Liver (tissue), 2 donors: ENCODE results near the gene UPF3B.
"Not testable (repeated sequence)": the region's sequence is repeated elsewhere in the genome, so short reads cannot be mapped to it uniquely, and the experiment has no call there.

Source experiments
- ATF3 ChIP-seq: IDR thresholded peaks from 2 replicates; pipeline ENCODE4 v1.6.1; 2016; ENCODE audit warnings: antibody characterized with exemption
- EGR1 ChIP-seq, 2 donors: IDR thresholded peaks; 2 replicates each; pipeline ENCODE4 v1.6.1; 2016 to 2018; ENCODE audit warnings: antibody characterized with exemption in 2 of 2, low read depth in 2 of 2
- GABPA ChIP-seq, 2 donors: IDR thresholded peaks in 1 of 2; conservative IDR thresholded peaks in 1 of 2; 2 replicates each; pipeline ENCODE4 v1.6.1; 2016; ENCODE audit warnings: antibody characterized with exemption in 2 of 2, mild to moderate bottlenecking in 1 of 2, moderate library complexity in 1 of 2
- RAD21 ChIP-seq, 2 donors: IDR thresholded peaks; 2 replicates each; pipeline ENCODE4 v1.6.1; 2016; ENCODE audit warnings: antibody characterized with exemption in 2 of 2, mild to moderate bottlenecking in 2 of 2
- YY1 ChIP-seq: IDR thresholded peaks from 2 replicates; pipeline ENCODE4 v1.6.1; 2016; ENCODE audit warnings: antibody characterized with exemption, mild to moderate bottlenecking
- donor health status: healthy.

GRCh38 chrX:119890626-119891025 is 37.9 kb upstream of the UPF3B start:
- not testable (repeated sequence) for TF ChIP-seq ATF3; RAD21 (IDR thresholded peaks at IDR 0.05); YY1; GABPA (IDR thresholded peaks at IDR 0.05 in 1 of 2, conservative IDR thresholded peaks at IDR 0.05 in 1 of 2); EGR1 (IDR thresholded peaks at IDR 0.05; ENCODE audit: low read depth in 2 of 2)
